Dedifferentiated amniotic fluid mesenchymal stem cell (primary cell): ENCODE data around the gene CORO1C.
A peak's percentile ranks its signal among the peaks of the same experiment; 100 is the strongest.

Experiments used
- DNase-seq: peaks from one replicate; pipeline ENCODE4 v3.0.0-alpha.2; 2016; ENCODE audit errors: extremely low spot score

The CORO1C gene

GRCh38 chr12:108599948-108600701 is 131.2 kb downstream of the CORO1C start:
- DNase-seq, result no peak

GRCh38 chr12:108599541-108599940 is 131.8 kb downstream of the CORO1C start:
- no peak for DNase-seq

DNA sequence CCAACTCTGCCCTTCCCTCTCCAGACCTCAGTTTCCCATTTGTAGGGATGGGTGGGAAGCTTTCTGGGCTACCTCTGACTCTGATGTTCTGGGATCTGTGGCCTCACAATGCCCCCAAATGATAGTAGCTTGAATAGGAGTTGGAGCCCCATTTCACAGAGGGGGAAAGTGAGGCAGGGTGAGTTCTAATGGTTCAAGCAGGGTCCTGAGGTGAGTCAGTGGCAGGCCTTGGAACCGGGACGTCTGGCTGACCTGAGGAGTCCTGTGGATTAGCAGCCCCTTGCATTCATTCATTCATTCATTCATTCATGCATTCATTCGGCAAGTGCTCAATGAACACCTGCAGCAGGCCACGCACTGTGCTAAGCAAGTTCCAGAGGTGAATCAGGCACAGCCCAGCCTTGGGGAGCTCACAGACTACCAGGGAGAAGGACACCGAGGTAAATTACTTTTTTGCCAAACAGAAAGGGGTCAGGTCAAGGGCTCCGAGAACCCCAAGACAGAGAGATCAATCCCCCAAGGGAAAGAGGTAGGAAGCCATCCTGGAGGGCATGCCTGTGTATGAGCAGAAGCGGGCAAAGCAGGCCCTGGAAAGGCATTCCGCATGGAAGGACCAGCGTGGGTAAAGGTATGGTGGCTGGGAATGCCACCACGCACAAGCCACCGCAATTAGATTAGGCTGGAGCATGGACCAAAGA is 132.6 kb downstream of the CORO1C start:
- no peak for DNase-seq

- peak; percentile 41 for DNase-seq
These were observed 133.5 kb downstream of the CORO1C start, which contains the start of gene TMEM119 for GRCh38 chr12:108597559-108598471. TMEM119 (minus strand) TSS chr12:108598084; CDS start chr12:108592383, 5,701 bp downstream.

DNA sequence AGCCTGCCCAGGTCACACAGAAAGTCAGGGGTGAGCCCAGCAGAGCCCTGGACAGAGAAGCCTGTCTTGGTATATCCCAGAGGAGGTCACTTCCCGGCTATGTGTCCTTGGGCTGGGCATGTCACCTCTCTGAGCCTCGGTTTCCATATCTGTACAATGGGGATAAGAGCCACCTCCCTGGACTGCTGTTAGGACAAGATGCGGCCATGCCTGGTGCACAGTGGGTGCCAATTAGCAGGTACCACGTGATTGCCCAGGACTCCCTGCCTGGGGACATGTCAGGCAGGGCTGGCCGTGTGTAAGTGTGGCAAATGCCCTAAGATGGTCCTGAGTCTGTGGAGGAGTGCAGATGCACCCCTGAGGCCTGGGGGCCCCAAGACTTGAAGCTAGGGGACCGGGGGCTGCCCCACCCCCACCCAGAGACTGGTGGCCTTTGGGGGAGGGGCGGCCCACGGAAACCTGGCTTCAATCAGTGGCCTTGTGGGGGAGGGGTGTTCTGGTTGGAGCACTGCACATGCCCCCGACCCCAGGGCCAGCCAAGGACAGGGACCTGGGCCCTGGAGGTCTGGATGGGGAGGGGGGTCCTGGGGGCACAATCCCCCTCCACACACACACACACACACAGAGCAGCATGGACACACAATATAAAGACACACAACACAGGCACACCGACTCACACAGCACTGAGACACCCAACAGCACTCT is 134.3 kb downstream of the CORO1C start:
- DNase-seq, result no peak

GRCh38 chr12:108595711-108596647 is 135.3 kb downstream of the CORO1C start:
- DNase-seq, result no peak
